ENCODE measurements around the gene LSS.

DNA sequence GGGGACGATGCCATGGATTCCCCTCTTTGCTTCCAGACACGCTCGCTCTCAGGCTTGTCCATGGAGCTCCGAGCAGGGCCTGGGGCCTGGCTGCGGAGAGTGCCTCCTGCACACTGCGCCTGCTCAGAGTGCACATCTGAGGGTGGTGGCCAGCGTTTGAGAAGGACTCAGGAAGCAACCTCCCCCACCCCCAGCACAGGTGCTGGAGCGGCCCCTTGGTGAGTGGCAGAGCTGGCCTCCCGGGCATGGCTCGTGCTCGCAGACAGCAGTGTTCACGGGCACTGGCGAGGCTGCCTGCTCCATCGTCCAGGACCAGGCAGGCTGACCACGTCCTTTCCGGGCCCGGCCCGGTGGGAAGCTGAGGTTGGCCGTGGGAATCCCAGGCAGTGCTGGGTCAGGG, 47.1 kb downstream of the LSS start:
- TF ChIP-seq, protein P1, sequence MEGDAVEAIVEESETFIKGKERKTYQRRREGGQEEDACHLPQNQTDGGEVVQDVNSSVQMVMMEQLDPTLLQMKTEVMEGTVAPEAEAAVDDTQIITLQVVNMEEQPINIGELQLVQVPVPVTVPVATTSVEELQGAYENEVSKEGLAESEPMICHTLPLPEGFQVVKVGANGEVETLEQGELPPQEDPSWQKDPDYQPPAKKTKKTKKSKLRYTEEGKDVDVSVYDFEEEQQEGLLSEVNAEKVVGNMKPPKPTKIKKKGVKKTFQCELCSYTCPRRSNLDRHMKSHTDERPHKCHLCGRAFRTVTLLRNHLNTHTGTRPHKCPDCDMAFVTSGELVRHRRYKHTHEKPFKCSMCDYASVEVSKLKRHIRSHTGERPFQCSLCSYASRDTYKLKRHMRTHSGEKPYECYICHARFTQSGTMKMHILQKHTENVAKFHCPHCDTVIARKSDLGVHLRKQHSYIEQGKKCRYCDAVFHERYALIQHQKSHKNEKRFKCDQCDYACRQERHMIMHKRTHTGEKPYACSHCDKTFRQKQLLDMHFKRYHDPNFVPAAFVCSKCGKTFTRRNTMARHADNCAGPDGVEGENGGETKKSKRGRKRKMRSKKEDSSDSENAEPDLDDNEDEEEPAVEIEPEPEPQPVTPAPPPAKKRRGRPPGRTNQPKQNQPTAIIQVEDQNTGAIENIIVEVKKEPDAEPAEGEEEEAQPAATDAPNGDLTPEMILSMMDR (IDR thresholded peaks at IDR 0.05), result no peak
- TF ChIP-seq POLR2A (IDR thresholded peaks at IDR 0.05) (no peak), POLR2AphosphoS5 (IDR thresholded peaks at IDR 0.05) (no peak)
